HCT116 (cell line): ENCODE measurements around the gene SYCE1L. TPM values are rescaled to one million over a fixed set of nuclear protein-coding genes. Genes with fewer than 3 reads are reported as not detected.

ENCODE experiments used
- CTCF ChIP-seq, 3 experiments: fragments of 200-600 bp in 1 of 3; sonication (generic) in 1 of 3; IDR thresholded peaks in 2 of 3; conservative IDR thresholded peaks in 1 of 3; 2 replicates each; pipeline ENCODE4 v1.5.1; 2012 to 2017; ENCODE audit warnings: low read depth in 2 of 3, low read length in 2 of 3, antibody characterized with exemption in 1 of 3, borderline replicate concordance in 1 of 3, control low read depth in 1 of 3, mild to moderate bottlenecking in 1 of 3, mixed read lengths in 1 of 3, mixed run types in 1 of 3, moderate library complexity in 1 of 3; ENCODE audit not compliant: insufficient read depth in 1 of 3
- ZBTB33 ChIP-seq: IDR thresholded peaks from 2 replicates; pipeline ENCODE4 v1.6.1; 2011; ENCODE audit warnings: mild to moderate bottlenecking, low read length, moderate library complexity; ENCODE audit not compliant: insufficient replicate concordance; ENCODE audit errors: extremely low read depth
- total RNA-seq: library from RNA; stranded (reverse); gene quantifications from one replicate; pipeline ENCODE4 v1.2.1, GENCODE V29; 2021; ENCODE audit not compliant: unreplicated experiment
- TF ChIP-seq, protein P1 (sequence below): IDR thresholded peaks from 2 replicates; pipeline ENCODE4 v1.6.1; 2012; ENCODE audit warnings: low read depth

The SYCE1L gene
- total RNA-seq, 1 experiment from 2014 or later, result 25.7 TPM

DNA sequence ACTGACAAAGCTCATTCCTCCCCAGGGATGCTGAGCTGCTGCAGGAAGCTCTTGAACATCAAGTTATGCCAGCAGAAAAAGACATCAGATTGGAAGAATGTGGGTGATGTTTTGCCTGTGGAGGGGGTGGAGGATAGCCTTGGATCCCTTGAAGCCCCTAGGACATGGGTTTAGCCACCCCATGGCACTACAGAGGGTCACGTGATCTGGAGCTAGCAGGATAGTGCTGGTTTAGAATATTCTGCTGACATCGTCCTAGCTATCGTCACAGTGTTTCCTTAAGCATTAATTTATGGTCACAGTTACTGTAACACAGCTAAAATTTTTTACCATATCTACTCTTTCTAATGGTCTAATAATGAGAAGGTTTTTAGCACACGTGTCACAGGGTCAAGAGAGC is 28.4 kb upstream of the SYCE1L start (continued):
- TF ChIP-seq ZBTB33 (no peak), CTCF (IDR thresholded peaks at IDR 0.05 in 2 of 3, conservative IDR thresholded peaks at IDR 0.05 in 1 of 3; ENCODE audit: borderline replicate concordance in 1 of 3, insufficient read depth in 1 of 3, low read depth in 2 of 3, low read length in 2 of 3) (no peak)
- TF ChIP-seq, protein P1, sequence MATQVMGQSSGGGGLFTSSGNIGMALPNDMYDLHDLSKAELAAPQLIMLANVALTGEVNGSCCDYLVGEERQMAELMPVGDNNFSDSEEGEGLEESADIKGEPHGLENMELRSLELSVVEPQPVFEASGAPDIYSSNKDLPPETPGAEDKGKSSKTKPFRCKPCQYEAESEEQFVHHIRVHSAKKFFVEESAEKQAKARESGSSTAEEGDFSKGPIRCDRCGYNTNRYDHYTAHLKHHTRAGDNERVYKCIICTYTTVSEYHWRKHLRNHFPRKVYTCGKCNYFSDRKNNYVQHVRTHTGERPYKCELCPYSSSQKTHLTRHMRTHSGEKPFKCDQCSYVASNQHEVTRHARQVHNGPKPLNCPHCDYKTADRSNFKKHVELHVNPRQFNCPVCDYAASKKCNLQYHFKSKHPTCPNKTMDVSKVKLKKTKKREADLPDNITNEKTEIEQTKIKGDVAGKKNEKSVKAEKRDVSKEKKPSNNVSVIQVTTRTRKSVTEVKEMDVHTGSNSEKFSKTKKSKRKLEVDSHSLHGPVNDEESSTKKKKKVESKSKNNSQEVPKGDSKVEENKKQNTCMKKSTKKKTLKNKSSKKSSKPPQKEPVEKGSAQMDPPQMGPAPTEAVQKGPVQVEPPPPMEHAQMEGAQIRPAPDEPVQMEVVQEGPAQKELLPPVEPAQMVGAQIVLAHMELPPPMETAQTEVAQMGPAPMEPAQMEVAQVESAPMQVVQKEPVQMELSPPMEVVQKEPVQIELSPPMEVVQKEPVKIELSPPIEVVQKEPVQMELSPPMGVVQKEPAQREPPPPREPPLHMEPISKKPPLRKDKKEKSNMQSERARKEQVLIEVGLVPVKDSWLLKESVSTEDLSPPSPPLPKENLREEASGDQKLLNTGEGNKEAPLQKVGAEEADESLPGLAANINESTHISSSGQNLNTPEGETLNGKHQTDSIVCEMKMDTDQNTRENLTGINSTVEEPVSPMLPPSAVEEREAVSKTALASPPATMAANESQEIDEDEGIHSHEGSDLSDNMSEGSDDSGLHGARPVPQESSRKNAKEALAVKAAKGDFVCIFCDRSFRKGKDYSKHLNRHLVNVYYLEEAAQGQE, result no peak
